GM12873 (cell line): ENCODE data around the gene NPPC.

Experiments
- TF ChIP-seq, protein P1 (sequence below): IDR thresholded peaks from 2 replicates; pipeline ENCODE4 v1.5.1; 2012; ENCODE audit warnings: low read depth, mild to moderate bottlenecking, moderate library complexity, low read length, control low read depth; ENCODE audit not compliant: insufficient read depth; ENCODE audit errors: missing control alignments

Gene NPPC

DNA sequence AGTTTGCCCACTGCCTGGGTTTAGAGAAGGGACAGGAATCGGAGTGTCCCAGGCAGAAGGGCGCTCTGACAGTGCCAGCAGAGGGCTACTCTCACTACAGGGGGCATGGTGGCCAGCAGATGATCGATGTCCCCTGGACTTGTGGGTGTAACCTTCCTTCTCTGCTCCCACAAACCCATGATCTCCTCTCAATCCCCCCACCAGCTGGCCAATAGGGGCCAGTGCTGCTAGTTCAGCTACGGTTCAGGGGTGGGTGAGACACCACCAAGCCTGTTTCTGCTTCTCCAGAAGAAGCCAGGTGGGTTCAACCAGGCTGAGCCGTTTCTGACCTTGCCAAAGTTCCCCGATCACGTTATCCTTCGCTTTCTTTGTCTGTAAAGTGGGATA, 1.3 kb downstream of the NPPC start:
- TF ChIP-seq, protein P1, sequence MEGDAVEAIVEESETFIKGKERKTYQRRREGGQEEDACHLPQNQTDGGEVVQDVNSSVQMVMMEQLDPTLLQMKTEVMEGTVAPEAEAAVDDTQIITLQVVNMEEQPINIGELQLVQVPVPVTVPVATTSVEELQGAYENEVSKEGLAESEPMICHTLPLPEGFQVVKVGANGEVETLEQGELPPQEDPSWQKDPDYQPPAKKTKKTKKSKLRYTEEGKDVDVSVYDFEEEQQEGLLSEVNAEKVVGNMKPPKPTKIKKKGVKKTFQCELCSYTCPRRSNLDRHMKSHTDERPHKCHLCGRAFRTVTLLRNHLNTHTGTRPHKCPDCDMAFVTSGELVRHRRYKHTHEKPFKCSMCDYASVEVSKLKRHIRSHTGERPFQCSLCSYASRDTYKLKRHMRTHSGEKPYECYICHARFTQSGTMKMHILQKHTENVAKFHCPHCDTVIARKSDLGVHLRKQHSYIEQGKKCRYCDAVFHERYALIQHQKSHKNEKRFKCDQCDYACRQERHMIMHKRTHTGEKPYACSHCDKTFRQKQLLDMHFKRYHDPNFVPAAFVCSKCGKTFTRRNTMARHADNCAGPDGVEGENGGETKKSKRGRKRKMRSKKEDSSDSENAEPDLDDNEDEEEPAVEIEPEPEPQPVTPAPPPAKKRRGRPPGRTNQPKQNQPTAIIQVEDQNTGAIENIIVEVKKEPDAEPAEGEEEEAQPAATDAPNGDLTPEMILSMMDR = no peak

DNA sequence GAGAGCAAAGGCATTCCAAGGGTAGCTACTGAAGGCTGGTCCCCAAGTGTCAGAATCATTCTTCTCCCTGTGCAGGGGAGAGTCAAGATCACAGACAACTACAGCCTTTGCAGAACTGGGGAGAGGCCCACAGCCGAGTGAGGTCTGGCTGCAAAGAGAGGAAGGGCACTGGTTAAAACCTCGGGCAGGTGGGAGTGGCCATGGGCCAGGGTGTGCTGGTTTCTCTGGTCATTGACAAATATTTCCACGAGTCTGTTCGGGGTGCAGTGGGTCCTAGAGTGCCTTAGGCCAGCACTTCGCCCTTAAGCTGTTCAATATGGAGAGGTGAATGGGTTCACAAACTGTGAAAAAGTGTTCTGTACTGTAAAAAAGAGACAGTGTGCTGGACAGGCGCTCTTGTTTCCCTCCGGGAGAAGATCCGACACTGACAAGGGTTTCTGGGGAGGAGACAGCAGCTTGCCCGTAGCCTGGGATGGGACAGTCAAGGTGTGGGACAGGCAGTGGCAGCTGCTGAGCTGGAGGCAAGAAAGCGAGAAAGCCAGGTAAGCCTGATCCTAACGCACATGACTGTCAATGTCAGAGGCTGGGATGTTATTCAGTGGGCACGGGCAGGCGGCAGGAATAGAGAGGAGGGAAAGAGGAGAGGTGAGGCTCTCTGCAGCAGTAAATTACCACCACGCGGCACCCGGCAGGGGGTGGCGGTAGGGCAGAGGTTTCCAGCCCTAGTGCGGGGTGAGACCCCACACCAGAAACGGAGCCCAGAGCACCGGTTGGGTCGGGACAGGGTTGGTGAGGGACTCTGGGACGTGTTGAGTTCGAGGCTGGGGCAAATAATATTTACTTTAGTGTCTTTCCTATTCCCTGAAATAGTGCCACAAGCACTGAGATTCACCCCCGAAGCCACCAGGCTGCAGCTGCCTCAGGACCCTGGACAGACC, 2.0 kb downstream of the NPPC start:
- TF ChIP-seq, protein P1 = no peak

DNA sequence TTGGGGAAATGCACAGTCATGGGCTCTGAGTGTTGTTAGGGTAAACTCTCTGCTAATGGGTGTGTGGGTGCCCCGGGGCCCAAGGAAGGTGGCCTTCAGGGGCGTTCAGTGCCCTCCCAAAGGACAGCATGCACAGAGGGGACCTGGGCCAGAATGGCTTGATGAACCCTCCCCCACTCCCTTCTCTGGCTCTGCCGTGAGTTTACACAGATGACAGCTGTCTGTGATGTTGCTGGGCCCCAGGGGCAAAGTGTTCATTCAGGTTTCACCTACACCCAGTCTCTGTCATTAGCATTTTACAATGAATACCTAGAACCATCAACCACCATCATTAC, 3.2 kb downstream of the NPPC start:
- TF ChIP-seq, protein P1 = no peak

DNA sequence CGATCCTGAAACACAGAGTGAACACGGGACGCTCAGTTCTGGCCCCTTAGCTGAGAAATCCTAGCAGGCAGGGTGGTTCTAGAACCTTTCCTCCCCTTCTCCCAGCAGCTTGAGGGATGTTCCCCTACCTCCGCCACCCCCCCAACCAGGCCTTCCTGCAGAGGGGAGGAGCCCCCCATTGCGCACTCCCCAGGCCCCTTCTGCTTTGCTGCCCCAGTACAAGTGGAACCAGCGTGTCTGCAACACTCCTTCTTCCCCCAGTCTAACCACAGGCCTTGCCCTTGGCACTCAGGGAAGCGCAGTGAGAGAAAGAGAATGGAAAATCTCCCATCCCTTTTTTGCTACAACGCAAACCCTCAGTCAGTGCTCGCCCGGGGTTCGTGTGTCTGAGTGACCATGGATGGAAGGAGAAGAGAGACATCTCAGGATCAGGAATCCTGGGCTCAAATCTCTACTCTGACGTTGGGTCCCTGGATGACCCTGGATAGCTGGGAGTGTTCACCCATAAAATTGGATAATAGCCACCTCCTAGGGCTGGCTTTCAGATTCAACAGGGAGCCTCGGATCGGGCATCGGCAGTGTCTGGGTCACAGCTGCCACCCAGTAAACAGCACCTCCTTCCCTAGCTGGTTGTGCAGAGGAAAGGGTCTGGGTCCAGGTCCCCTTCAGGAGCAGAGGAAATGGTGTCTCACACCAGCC, 3.7 kb downstream of the NPPC start:
- TF ChIP-seq, protein P1 = no peak

DNA sequence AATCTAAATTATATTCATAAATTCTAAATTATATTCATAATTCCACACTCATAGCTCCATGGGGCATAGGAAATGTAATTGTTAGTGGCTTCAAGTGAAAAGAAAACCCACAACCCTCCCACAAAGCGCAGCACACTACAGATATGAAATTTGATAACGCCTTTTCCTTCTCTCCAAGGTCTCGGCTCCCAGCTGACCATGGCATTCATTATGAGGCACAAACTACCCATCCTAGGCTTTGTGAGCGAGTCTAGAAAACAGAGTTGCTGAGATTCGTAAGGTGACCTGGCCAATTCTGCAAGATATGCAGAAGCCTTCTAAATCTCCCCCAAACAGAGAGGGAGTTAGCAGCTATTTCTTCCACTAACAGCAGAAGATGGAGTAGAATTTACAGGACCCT, 5.4 kb downstream of the NPPC start:
- TF ChIP-seq, protein P1 = no peak

DNA sequence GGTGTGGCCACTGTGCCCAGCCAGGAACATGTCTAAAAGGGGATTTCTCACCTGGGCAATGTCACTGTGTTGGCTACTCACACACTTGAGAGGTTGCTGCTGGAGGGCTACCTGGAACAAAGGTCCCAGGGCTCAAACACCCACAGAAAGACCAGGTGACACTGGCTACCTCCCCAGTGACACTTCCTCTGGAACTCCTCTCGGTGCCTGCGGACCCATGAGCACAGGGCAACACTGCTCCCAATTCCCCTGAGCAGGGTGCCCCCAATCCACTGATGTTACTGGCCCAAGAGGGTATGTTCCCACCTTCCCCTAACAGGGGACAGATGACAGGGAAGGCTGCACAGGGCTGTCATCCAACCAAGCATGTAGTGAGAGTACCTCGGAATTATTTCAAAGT, 5.8 kb downstream of the NPPC start:
- TF ChIP-seq, protein P1 = no peak

DNA sequence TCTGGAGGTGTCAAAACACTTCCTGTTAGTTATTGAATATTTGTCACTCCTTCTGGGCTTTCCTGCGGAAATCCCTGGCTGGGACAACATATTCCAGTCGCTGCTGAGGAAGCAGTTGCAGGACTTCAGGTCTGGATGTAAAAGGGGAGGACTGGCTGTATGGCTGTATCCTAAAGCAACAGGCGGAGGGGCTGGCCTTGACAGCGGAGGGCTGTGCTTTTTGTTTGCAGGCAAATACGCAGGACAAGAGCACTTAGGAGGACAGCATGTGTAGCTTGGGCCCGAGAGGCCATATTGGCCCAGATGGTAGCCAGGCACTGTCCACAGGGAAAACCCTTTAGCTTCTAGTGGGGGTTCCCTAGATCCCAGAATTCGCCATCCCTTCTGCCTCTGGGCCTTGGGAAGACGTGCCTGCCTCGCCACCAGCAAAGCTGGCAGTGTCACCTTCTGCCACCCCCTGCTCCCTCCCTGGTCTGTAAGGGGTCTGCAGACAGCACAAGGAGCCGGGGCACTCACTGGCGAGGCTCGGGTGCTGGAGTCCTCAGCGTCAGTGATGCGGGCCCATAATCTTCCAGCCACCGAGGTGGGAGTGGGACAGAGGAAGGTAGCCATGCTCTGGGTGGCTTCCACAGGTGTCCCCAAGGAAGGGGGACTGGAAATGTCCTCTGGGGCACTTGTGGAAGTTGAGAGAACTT, 6.7 kb downstream of the NPPC start:
- TF ChIP-seq, protein P1 = no peak
